ENCODE measurements around the gene MAPK8IP2.

- TF ChIP-seq, protein P1, sequence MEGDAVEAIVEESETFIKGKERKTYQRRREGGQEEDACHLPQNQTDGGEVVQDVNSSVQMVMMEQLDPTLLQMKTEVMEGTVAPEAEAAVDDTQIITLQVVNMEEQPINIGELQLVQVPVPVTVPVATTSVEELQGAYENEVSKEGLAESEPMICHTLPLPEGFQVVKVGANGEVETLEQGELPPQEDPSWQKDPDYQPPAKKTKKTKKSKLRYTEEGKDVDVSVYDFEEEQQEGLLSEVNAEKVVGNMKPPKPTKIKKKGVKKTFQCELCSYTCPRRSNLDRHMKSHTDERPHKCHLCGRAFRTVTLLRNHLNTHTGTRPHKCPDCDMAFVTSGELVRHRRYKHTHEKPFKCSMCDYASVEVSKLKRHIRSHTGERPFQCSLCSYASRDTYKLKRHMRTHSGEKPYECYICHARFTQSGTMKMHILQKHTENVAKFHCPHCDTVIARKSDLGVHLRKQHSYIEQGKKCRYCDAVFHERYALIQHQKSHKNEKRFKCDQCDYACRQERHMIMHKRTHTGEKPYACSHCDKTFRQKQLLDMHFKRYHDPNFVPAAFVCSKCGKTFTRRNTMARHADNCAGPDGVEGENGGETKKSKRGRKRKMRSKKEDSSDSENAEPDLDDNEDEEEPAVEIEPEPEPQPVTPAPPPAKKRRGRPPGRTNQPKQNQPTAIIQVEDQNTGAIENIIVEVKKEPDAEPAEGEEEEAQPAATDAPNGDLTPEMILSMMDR (optimal IDR thresholded peaks at IDR 0.05 in 1 of 3, IDR thresholded peaks at IDR 0.05 in 1 of 3, conservative IDR thresholded peaks at IDR 0.05 in 1 of 3; ENCODE audit: extremely low read depth in 1 of 3, insufficient read depth in 2 of 3, low read length in 3 of 3) = no peak
- no peak for TF ChIP-seq EZH2 (IDR thresholded peaks at IDR 0.05; ENCODE audit: low read length)
These were observed 21.8 kb upstream of the MAPK8IP2 start for GRCh38 chr22:50578776-50579310.

All from keratinocyte (primary cell).